Activated CD4-positive, CD25-positive, alpha-beta regulatory T cell treated with anti-CD3 and anti-CD28 coated beads, Interleukin-2, amount 50 U/mL, for 16 hours (primary cell): Measurements from ENCODE around the gene MYLK4.

ENCODE experiments used
- DNase-seq: peaks from one replicate; pipeline ENCODE4 v3.0.0-alpha.2; 2020; ENCODE audit warnings: low read depth, low spot score

Gene MYLK4

DNA sequence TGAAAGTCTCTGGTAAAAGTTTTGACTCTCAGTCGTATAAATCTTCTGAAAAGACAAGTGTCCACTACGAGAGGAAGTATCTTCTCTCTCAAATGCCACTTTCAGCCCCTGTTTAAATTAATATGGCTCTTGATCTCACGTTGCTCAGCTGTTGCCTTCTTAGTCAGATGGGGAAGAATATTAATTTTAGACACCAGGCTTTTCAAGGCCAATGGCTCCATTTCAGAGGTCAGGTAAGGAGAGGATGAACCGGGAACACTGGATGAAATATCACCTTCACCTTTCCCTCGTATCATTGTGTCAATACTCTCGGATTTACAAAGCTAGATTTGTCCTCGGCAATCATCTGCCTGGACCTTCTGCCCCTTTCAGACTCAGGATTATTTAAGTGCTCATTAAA lies at the start of gene MYLK4:
TSS of gene MYLK4 (minus strand) at position 91 of the 400 bp plus-strand sequence. CDS start 1,628 bp downstream, outside the sequence.
- DNase-seq: no peak

GRCh38 chr6:2799936-2800527 lies 49.3 kb upstream of the MYLK4 start:
- DNase-seq: no peak

GRCh38 chr6:2798586-2799134 lies 47.9 kb upstream of the MYLK4 start:
- DNase-seq: no peak

GRCh38 chr6:2797564-2798031 lies 46.9 kb upstream of the MYLK4 start:
- DNase-seq: no peak

DNA sequence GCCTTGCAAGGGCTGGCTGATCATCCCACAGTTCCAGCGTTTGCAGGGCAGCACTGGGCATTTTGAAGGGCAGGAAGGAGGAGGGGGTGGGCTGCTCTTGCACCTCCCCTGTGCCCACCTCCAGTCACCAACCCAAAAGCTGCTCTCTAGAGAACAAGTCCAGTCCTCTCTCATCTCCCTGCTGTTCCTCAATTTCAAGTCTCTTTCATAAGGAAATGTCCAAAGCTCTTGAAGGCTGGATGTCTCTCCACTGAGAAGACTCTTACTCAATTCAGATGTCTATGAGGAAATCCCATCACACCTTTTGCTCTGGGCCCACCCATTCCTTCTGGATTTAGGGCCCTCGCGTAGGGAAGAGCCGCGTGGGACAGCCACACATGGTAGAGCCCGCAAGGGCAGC lies 46.1 kb upstream of the MYLK4 start:
- DNase-seq: no peak

DNA sequence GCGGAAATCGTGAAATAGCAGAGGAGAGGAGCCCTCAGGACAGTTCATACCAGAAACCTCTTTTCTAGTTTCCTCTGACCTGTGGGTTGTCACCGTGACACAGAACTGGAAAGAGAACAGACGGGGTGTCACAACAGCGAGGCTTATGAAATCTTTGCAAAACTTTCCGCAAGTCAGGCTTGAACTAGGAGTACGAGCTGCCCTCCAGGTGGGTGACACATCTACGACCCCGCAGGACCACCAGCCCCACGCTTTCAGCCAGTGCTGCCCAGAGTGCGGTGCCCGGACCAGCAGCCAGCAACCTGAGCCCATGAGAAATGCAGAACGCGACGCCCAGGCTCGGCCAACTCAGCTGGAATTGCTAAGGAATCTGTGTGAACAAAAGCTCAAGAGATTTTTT lies 45.2 kb upstream of the MYLK4 start:
- no peak for DNase-seq

DNA sequence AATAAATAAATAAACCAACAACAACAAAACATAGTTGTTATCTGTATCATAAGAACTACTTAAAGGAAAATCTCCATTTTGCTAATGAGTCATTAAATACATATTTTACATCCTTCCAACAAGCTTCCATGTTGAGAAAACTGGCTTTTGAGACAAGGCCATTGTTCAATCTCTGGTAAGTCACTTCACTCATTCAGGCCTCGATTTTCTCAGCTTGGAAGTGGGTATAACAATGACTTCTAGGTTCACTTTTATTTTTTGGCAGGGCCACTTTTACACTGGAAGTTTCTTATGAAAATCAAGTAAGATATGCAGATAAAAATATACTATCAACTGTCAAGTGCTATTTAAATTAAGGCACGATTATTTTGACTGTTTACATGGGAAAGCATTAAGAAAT lies 44.4 kb upstream of the MYLK4 start:
- no peak for DNase-seq

DNA sequence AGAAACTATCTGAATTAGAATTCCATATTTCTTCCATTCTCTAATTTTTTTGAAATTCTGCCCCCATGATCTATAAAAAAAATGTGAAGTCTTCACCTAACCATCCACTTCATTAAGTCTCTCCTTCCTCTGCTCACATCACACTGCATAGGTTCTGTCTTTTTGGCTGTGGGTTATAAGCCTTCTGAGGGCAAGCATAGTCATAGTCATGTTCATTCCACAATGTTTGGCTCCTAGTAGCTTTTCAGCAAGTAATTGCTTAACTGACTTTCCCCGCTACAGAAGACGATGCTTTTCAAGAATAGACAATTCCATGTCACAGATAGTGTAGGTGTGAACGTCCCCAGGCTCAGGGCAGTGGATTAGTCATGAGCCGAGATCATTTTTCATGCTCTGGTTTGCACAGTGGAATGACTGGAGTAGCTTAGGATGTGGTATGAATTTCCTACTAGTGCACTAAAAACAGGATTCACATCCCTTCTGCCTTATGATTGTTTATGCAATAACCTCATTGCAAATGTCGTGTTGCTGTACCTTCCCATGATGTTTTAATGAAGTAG lies 43.5 kb upstream of the MYLK4 start:
- no peak for DNase-seq

- no peak for DNase-seq
These were observed 42.9 kb upstream of the MYLK4 start for GRCh38 chr6:2793534-2794151.

- no peak for DNase-seq
These were observed 41.8 kb upstream of the MYLK4 start for GRCh38 chr6:2792330-2793110.

GRCh38 chr6:2791450-2791974 lies 40.8 kb upstream of the MYLK4 start:
- DNase-seq: no peak

GRCh38 chr6:2790588-2791449 lies 40.1 kb upstream of the MYLK4 start:
- DNase-seq: no peak

DNA sequence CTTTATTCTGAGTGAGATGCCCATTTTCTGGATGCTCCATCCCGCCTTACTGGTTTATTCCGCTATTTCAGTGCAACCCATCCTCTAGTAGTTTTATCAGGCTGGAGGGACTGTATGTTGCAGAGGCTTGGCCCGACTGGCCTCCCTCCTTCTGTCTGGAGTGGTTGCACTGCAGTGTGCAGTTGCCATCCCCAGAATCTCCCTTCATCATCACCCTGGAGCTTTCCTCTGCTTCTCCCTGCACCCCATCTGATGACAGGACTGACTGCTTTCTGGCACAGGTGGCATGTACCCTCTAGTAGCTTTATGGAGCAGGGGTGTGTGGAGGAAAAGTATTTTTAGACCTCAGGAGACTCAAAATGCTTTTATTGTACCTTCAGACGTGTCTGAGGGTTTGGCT lies 35.5 kb upstream of the MYLK4 start:
- DNase-seq: no peak

DNA sequence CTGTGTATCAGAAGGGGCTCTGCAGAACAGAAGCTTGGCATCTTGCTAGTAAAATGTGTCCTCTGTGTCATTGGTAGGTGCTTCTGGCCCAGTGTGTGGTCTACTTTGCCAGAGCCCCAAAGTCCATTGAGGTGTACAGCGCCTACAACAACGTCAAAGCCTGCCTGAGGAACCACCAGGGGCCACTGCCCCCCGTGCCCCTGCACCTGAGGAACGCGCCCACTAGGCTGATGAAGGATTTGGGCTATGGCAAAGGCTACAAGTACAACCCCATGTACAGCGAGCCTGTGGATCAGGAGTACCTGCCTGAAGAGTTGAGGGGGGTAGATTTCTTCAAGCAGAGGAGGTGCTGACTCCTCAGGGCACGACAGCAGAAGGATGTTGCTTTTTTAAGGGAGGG lies 34.2 kb upstream of the MYLK4 start:
- no peak for DNase-seq

GRCh38 chr6:2784061-2784460 lies 33.3 kb upstream of the MYLK4 start:
- DNase-seq: no peak

DNA sequence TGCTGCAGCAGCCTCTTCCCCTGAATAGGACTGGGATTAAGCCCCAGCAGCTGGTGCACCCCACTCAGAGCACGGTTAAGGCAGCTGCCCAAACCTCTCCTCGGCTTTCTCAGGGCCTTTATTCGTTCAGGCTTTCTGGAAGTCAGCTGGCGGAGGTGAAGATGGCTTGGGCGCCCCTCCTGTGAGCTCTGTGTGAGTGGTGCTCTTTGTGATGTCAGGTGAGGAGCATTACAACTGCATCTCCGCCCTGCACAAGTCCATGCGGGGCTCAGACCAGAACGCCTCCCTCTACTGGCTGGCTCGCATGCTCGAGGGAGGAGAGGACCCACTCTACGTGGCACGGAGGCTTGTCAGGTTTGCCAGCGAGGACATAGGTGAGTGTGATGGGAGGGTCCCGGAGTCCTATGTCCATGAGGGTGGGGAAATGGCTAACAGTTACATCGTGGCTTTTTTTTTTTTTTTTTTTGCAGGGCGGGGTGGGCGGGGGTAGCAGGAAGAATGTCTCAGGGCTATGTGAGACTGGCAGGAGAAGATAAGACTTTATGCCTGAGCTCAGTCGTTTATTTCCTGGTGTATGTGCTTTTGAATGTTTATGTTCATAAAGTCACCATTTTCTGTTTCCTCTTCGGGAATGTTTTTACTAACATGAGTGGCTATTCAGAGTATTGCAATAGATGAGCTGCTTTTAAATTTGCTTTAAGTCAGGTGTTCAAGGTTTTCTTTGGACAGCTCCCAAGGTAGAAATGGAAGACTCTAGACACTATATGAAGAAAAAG lies 32.7 kb upstream of the MYLK4 start:
- DNase-seq: no peak

- no peak for DNase-seq
These were observed 32.1 kb upstream of the MYLK4 start for GRCh38 chr6:2782825-2783187.

DNA sequence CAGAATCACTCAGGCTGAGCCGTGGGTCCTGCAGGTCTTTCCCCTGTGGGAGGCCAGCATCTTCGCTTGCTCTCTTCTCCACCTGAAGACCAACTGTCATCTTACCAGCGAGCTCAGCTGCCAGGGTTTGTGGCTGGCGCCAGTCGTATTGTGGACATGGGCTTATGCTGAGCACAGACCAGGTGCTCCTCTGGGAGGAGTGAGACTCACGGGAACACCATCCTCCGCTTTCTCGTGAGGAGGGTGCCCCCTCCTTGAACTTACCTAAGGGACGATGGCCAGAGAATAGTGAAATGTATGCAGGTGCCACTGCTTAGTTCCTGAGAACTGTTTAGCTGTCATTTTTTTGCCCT lies 31.6 kb upstream of the MYLK4 start:
- DNase-seq: no peak

GRCh38 chr6:2781685-2782355 lies 31.1 kb upstream of the MYLK4 start:
- DNase-seq: no peak
